Measurements from ENCODE around the gene GRB10.

The GRB10 gene

DNA sequence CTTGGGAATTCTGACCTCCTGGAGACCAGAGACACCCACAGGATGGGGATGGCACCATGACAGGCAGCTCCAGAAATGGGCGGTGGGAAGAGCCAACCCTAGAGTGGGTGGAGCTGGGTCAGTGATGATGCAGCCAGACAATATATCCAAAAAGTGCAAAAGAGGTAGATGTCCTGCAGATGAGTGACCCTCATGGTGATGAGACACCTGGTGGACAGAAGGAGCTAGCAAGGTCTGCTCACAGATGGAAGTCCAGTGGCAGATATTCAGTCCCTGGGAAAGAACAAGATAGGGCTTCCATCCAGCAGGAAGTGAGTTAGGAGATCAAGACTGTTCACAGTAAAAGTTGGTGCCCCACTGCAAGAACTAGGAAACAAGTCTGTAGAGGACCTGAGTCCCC is 19.2 kb upstream of the GRB10 start:
- Histone ChIP-seq H3K36me3 (ENCODE audit: control insufficient read depth, insufficient read depth, low read length) (no peaks in the 10 kb centered on the region), H3K4me3 (replicated peaks; ENCODE audit: low read depth, low read length) (no peak overlapping the region), H3K27me3 (replicated peaks; ENCODE audit: control insufficient read depth, insufficient read depth, low read length) (0 out of 2 replicates have a peak, but pooled peaks cover 2% of the 10 kb centered on the region)
- no peak for DNase-seq (ENCODE audit: extremely low read depth, insufficient read length)
- TF ChIP-seq, protein P1, sequence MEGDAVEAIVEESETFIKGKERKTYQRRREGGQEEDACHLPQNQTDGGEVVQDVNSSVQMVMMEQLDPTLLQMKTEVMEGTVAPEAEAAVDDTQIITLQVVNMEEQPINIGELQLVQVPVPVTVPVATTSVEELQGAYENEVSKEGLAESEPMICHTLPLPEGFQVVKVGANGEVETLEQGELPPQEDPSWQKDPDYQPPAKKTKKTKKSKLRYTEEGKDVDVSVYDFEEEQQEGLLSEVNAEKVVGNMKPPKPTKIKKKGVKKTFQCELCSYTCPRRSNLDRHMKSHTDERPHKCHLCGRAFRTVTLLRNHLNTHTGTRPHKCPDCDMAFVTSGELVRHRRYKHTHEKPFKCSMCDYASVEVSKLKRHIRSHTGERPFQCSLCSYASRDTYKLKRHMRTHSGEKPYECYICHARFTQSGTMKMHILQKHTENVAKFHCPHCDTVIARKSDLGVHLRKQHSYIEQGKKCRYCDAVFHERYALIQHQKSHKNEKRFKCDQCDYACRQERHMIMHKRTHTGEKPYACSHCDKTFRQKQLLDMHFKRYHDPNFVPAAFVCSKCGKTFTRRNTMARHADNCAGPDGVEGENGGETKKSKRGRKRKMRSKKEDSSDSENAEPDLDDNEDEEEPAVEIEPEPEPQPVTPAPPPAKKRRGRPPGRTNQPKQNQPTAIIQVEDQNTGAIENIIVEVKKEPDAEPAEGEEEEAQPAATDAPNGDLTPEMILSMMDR (IDR thresholded peaks at IDR 0.05; ENCODE audit: insufficient read depth, low read length, poor library complexity, severe bottlenecking): no peak

DNA sequence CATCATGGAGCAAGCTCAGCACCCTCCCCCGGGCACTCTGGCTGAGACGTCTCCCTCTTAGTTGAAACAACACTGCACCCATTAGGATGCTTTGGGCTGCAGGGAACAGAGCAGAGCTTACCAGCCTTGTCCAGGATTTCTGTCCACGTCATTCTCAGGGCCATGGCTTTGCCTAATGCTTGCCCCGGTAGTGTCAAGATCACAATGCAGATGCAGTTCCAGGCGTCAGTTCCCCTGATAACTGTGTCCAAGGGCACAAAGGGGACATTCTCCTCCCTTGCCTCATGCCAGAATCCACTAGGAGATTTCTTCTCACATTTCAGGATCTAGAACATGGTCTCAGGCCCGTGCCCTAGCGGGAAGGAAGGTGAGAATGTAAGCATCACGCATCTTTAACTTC is 17.2 kb upstream of the GRB10 start:
- no peaks in the 10 kb centered on the region for H3K36me3 ChIP-seq (ENCODE audit: control insufficient read depth, insufficient read depth, low read length)
- H3K4me3 ChIP-seq (replicated peaks; ENCODE audit: low read depth, low read length): no peak overlapping the region
- H3K27me3 ChIP-seq (replicated peaks; ENCODE audit: control insufficient read depth, insufficient read depth, low read length): 0 out of 2 replicates have a peak, but pooled peaks cover 2% of the 10 kb centered on the region
- TF ChIP-seq, protein P1 (IDR thresholded peaks at IDR 0.05; ENCODE audit: insufficient read depth, low read length, poor library complexity, severe bottlenecking): no peak
- DNase-seq (ENCODE audit: extremely low read depth, insufficient read length): no peak

DNA sequence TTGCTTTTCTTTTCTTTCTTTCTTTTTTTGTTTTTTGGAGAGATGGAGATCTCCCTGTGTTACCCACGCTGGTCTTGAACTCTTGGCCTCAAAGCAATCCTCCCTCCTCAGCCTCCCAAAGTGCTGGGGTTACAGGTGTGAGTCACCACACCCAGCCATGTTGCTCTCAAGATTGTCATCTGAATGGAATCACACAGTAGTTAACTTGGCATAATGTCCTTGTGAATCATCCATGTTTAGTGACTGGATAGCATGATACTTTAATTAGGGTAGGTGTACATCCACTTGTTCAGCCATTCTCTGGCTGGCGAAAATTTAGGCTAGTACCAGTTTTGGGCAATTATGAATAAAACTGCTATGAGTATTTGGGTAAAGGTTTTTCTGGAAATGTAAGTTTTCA is 15.4 kb upstream of the GRB10 start:
- 0 out of 2 replicates have a peak, but pooled peaks cover 2% of the 10 kb centered on the region for H3K27me3 ChIP-seq (replicated peaks; ENCODE audit: control insufficient read depth, insufficient read depth, low read length)
- no peak for DNase-seq (ENCODE audit: extremely low read depth, insufficient read length)
- TF ChIP-seq, protein P1 (IDR thresholded peaks at IDR 0.05; ENCODE audit: insufficient read depth, low read length, poor library complexity, severe bottlenecking): no peak
- no peaks in the 10 kb centered on the region for H3K36me3 ChIP-seq (ENCODE audit: control insufficient read depth, insufficient read depth, low read length)
- H3K4me3 ChIP-seq (replicated peaks; ENCODE audit: low read depth, low read length): no peak overlapping the region

DNA sequence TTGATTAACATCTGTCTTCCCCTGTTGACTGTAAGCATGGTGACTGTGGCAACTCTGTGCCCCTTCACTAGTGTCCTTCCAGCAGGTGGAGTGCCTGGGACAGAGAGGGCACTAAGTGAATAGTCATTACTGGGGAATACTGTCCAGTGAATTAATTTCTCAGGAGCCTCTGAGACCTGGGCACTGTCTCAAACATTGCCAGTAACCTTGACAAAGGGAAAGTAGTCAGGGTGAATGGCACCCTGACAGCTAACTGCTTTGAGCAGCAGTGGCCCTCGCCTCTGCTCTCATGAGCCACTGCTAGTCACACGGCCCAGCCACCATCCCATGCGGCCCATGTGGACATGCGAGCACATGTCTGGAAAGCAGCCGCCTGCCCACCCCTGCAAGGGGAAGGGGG is 13.1 kb upstream of the GRB10 start:
- TF ChIP-seq, protein P1 (IDR thresholded peaks at IDR 0.05; ENCODE audit: insufficient read depth, low read length, poor library complexity, severe bottlenecking): no peak
- no peak for DNase-seq (ENCODE audit: extremely low read depth, insufficient read length)
- H3K27me3 ChIP-seq (replicated peaks; ENCODE audit: control insufficient read depth, insufficient read depth, low read length): peaks cover 1% of the 10 kb centered on the region
- H3K36me3 ChIP-seq (ENCODE audit: control insufficient read depth, insufficient read depth, low read length): no peaks in the 10 kb centered on the region
- no peak overlapping the region for H3K4me3 ChIP-seq (replicated peaks; ENCODE audit: low read depth, low read length)

DNA sequence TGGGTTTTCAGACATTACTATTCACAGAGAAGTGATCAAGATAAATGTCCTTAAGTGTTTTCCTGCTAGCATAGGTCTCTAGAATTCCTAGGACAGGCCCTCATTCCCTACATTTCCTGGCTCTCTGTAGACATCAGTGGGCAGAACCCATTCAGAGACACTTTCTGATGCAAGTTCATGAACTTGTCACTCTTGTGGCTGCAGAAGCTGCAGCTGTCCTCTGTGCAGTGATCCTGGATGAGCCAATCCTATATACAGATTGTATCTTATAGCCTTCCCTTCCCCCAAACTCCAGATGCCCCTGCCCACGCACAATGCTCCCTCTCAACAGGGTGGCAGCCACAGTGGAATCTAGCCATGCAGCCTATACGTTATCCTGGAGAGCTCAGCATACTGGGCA is 12.6 kb upstream of the GRB10 start:
- TF ChIP-seq, protein P1 (IDR thresholded peaks at IDR 0.05; ENCODE audit: insufficient read depth, low read length, poor library complexity, severe bottlenecking): no peak
- Histone ChIP-seq H3K4me3 (replicated peaks; ENCODE audit: low read depth, low read length) (no peak overlapping the region), H3K27me3 (replicated peaks; ENCODE audit: control insufficient read depth, insufficient read depth, low read length) (peaks cover 1% of the 10 kb centered on the region), H3K36me3 (ENCODE audit: control insufficient read depth, insufficient read depth, low read length) (no peaks in the 10 kb centered on the region)
- no peak for DNase-seq (ENCODE audit: extremely low read depth, insufficient read length)

DNA sequence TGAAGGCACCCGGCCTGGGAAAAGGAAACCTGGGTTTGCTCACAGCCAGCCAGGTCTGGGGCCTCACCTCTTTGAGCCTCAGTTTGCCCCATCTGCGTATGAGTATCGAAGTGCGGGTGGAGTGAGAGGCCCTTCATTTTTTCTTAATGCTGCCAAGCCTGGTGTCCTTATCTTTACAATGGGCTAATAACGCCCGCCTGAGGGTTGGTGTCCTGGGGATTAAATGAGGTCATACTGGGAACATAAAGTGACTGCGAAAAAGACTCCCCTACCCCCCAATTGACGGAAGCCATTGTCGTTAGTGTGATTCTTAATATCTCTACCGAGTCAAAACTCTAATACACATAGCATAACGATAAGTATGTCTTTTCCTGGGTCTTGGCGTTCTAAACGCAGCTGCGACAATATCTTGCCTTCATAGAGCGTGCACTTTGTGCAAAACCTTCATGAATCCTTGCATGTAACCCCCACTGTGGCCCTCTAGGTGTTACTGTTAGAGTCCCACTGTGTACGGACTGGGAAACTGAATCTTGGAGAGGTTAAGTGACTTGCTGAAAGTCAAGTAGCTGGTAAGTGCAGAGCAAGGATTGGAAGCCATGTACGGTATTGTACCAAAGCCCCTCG is 11.4 kb upstream of the GRB10 start:
- peaks cover 4% of the 10 kb centered on the region for H3K27me3 ChIP-seq (replicated peaks; ENCODE audit: control insufficient read depth, insufficient read depth, low read length)
- H3K36me3 ChIP-seq (ENCODE audit: control insufficient read depth, insufficient read depth, low read length): no peaks in the 10 kb centered on the region
- H3K4me3 ChIP-seq (replicated peaks; ENCODE audit: low read depth, low read length): no peak overlapping the region
- TF ChIP-seq, protein P1 (IDR thresholded peaks at IDR 0.05; ENCODE audit: insufficient read depth, low read length, poor library complexity, severe bottlenecking): no peak
- DNase-seq (ENCODE audit: extremely low read depth, insufficient read length): no peak

Data from GM06990 (cell line).